Measurements from ENCODE around the gene INPP4A.

The INPP4A gene

GRCh38 chr2:98438190-98439133 lies 6.2 kb upstream of the INPP4A start:
- peak; percentile 66 for DNase-seq

GRCh38 chr2:98441706-98442450 lies 2.8 kb upstream of the INPP4A start:
- DNase-seq, result no peak

- DNase-seq, result no peak
These were observed 2.2 kb upstream of the INPP4A start for GRCh38 chr2:98442488-98442887.

GRCh38 chr2:98445177-98445682 lies 572 bp downstream of the INPP4A start:
- no peak for DNase-seq

- peak; percentile 53 for DNase-seq
These were observed 1.3 kb downstream of the INPP4A start for GRCh38 chr2:98445683-98446581.

- no peak for DNase-seq
These were observed 2.2 kb downstream of the INPP4A start for GRCh38 chr2:98446850-98447249.

- DNase-seq, result no peak
These were observed 3.9 kb downstream of the INPP4A start for GRCh38 chr2:98448441-98449145.

- no peak for DNase-seq
These were observed 7.9 kb downstream of the INPP4A start for GRCh38 chr2:98452396-98453027.

GRCh38 chr2:98453083-98453482 lies 8.4 kb downstream of the INPP4A start:
- no peak for DNase-seq

GRCh38 chr2:98453531-98453930 lies 8.9 kb downstream of the INPP4A start:
- DNase-seq, result no peak

GRCh38 chr2:98454073-98454472 lies 9.4 kb downstream of the INPP4A start:
- DNase-seq, result no peak

- peak; percentile 77 for DNase-seq
These were observed 10.0 kb downstream of the INPP4A start for GRCh38 chr2:98454500-98455235.

- DNase-seq, result peak; percentile 90
These were observed 10.9 kb downstream of the INPP4A start for GRCh38 chr2:98455494-98455976.

GRCh38 chr2:98457045-98457696 lies 12.5 kb downstream of the INPP4A start:
- no peak for DNase-seq

GRCh38 chr2:98458207-98458606 lies 13.5 kb downstream of the INPP4A start:
- DNase-seq, result no peak

GRCh38 chr2:98458667-98459380 lies 14.2 kb downstream of the INPP4A start:
- DNase-seq, result no peak

GRCh38 chr2:98459496-98460175 lies 15.0 kb downstream of the INPP4A start:
- no peak for DNase-seq
